ENCODE data around the gene TBCK. TPM values are rescaled to one million over a fixed set of nuclear protein-coding genes. Genes with fewer than 3 reads are reported as not detected.

The TBCK gene
- polyA plus RNA-seq, 1 donor (not counting 4 experiments of a cell fraction or from before 2014, with no cell fraction given), result 19.3 TPM

- dilution Hi-C loops (cut with MboI; ENCODE audit: extremely low pct_ligation_motif_present, low sequenced_read_pairs), result no loop called here
- Histone ChIP-seq H2AFZ (ENCODE audit: control insufficient read depth, low read length) (peak overlapping the region; percentile 77), H4K20me1 (ENCODE audit: control insufficient read depth, extremely low read depth, insufficient read depth, low read length) (no peaks in the 10 kb centered on the region), H3K9ac (ENCODE audit: control insufficient read depth, extremely low read depth, insufficient read depth, low read length) (peak overlapping the region; percentile 96), H3K9me3 (ENCODE audit: control insufficient read depth, low read depth, low read length) (no peaks in the 10 kb centered on the region), H3K27me3 (ENCODE audit: control insufficient read depth, extremely low read depth, insufficient read depth, low read length) (no peaks in the 10 kb centered on the region), H3K4me3 (ENCODE audit: control insufficient read depth in 2 of 3, extremely low read depth in 1 of 3, insufficient read depth in 2 of 3, low read depth in 1 of 3, low read length in 3 of 3) (peak overlapping the region; percentile 75 to 95 (median 80)), H3K36me3 (ENCODE audit: control insufficient read depth in 2 of 2, extremely low read depth in 1 of 2, insufficient read depth in 2 of 2, low read length in 2 of 2) (no peaks in the 10 kb centered on the region), H3K4me1 (ENCODE audit: control insufficient read depth, extremely low read depth, insufficient read depth, low read length) (peaks cover 15% of the 10 kb centered on the region), H3K4me2 (ENCODE audit: control insufficient read depth, extremely low read depth, insufficient read depth, low read depth, low read length) (peak overlapping the region; percentile 97), H3K9me1 (ENCODE audit: control insufficient read depth, extremely low read depth, insufficient read depth, low read length) (no peaks in the 10 kb centered on the region), H3K27ac (ENCODE audit: control insufficient read depth, insufficient read depth, low read length) (peak overlapping the region; percentile 93), H3K79me2 (ENCODE audit: control insufficient read depth, insufficient read depth, low read length) (peaks cover 65% of the 10 kb centered on the region)
- no peak for DNase-seq (ENCODE audit: low read depth, low spot score)
- peak; percentile 9 for FAIRE-seq
- TF ChIP-seq EZH2 (IDR thresholded peaks at IDR 0.05; ENCODE audit: low read length), result no peak
- TF ChIP-seq, protein P1, sequence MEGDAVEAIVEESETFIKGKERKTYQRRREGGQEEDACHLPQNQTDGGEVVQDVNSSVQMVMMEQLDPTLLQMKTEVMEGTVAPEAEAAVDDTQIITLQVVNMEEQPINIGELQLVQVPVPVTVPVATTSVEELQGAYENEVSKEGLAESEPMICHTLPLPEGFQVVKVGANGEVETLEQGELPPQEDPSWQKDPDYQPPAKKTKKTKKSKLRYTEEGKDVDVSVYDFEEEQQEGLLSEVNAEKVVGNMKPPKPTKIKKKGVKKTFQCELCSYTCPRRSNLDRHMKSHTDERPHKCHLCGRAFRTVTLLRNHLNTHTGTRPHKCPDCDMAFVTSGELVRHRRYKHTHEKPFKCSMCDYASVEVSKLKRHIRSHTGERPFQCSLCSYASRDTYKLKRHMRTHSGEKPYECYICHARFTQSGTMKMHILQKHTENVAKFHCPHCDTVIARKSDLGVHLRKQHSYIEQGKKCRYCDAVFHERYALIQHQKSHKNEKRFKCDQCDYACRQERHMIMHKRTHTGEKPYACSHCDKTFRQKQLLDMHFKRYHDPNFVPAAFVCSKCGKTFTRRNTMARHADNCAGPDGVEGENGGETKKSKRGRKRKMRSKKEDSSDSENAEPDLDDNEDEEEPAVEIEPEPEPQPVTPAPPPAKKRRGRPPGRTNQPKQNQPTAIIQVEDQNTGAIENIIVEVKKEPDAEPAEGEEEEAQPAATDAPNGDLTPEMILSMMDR (optimal IDR thresholded peaks at IDR 0.05 in 1 of 3, IDR thresholded peaks at IDR 0.05 in 1 of 3, conservative IDR thresholded peaks at IDR 0.05 in 1 of 3; ENCODE audit: extremely low read depth in 1 of 3, insufficient read depth in 2 of 3, low read length in 3 of 3), result no peak
Observed at GRCh38 chr4:106316773-106317409, 882 bp upstream of the TBCK start.

- Histone ChIP-seq H3K4me1 (ENCODE audit: control insufficient read depth, extremely low read depth, insufficient read depth, low read length) (peaks cover 15% of the 10 kb centered on the region), H3K79me2 (ENCODE audit: control insufficient read depth, insufficient read depth, low read length) (peaks cover 62% of the 10 kb centered on the region)
Observed at GRCh38 chr4:106315476-106315967, 487 bp downstream of the TBCK start.

More at GRCh38 chr4:106315476-106315967, 487 bp downstream of the TBCK start:
- DNase-seq (ENCODE audit: low read depth, low spot score) (peak; percentile 45), FAIRE-seq (peak; percentile 93)
- H3K4me3 ChIP-seq (ENCODE audit: control insufficient read depth in 2 of 3, extremely low read depth in 1 of 3, insufficient read depth in 2 of 3, low read depth in 1 of 3, low read length in 3 of 3), result peak overlapping the region; percentile 75 to 95 (median 80)
- H2AFZ ChIP-seq (ENCODE audit: control insufficient read depth, low read length), result peak overlapping the region; percentile 77
- H3K27ac ChIP-seq (ENCODE audit: control insufficient read depth, insufficient read depth, low read length), result peak overlapping the region; percentile 93
- TF ChIP-seq EZH2 (IDR thresholded peaks at IDR 0.05; ENCODE audit: low read length), result no peak
- TF ChIP-seq, protein P1 (optimal IDR thresholded peaks at IDR 0.05 in 1 of 3, IDR thresholded peaks at IDR 0.05 in 1 of 3, conservative IDR thresholded peaks at IDR 0.05 in 1 of 3; ENCODE audit: extremely low read depth in 1 of 3, insufficient read depth in 2 of 3, low read length in 3 of 3), result no peak
- peak overlapping the region; percentile 97 for H3K4me2 ChIP-seq (ENCODE audit: control insufficient read depth, extremely low read depth, insufficient read depth, low read depth, low read length)
- H3K9ac ChIP-seq (ENCODE audit: control insufficient read depth, extremely low read depth, insufficient read depth, low read length), result peak overlapping the region; percentile 96
- no peaks in the 10 kb centered on the region for H3K36me3 ChIP-seq (ENCODE audit: control insufficient read depth in 2 of 2, extremely low read depth in 1 of 2, insufficient read depth in 2 of 2, low read length in 2 of 2)
- dilution Hi-C loops (cut with MboI; ENCODE audit: extremely low pct_ligation_motif_present, low sequenced_read_pairs), result no loop called here
- no peaks in the 10 kb centered on the region for H3K9me1 ChIP-seq (ENCODE audit: control insufficient read depth, extremely low read depth, insufficient read depth, low read length)
- no peaks in the 10 kb centered on the region for H3K27me3 ChIP-seq (ENCODE audit: control insufficient read depth, extremely low read depth, insufficient read depth, low read length)
- no peaks in the 10 kb centered on the region for H4K20me1 ChIP-seq (ENCODE audit: control insufficient read depth, extremely low read depth, insufficient read depth, low read length)
- no peaks in the 10 kb centered on the region for H3K9me3 ChIP-seq (ENCODE audit: control insufficient read depth, low read depth, low read length)
